Endothelial cell of umbilical vein (primary cell): ENCODE data around the gene SNX25.

Experiments
- FOS ChIP-seq: IDR thresholded peaks from 2 replicates; pipeline ENCODE4 v1.6.1; 2011; ENCODE audit warnings: mild to moderate bottlenecking, low read length, moderate library complexity, borderline replicate concordance; ENCODE audit not compliant: insufficient read depth
- JUN ChIP-seq: IDR thresholded peaks from 2 replicates; pipeline ENCODE4 v1.6.1; 2011; ENCODE audit warnings: borderline replicate concordance, low read depth; ENCODE audit not compliant: insufficient read length, insufficient read depth

GRCh38 chr4:185217408-185217975, 8.1 kb downstream of the SNX25 start:
- TF ChIP-seq FOS (no peak), JUN (no peak)
